GM12875 (cell line): ENCODE measurements around the gene EIF1AX.
A peak's percentile ranks its signal among the peaks of the same experiment; 100 is the strongest.

Experiments
- H3K4me3 ChIP-seq: one replicate; pipeline ENCODE4 v1.5.1; 2011; ENCODE audit warnings: low read depth, low read length, control low read depth
- TF ChIP-seq, protein P1 (sequence below): IDR thresholded peaks from 2 replicates; pipeline ENCODE4 v1.5.1; 2011; ENCODE audit warnings: low read depth, mild to moderate bottlenecking, control low read depth, inconsistent platforms, low read length, moderate library complexity, borderline replicate concordance; ENCODE audit not compliant: insufficient read depth

Gene EIF1AX

GRCh38 chrX:20143111-20143510 lies 1.5 kb upstream of the EIF1AX start:
- H3K4me3 ChIP-seq: no peak overlapping the region
- TF ChIP-seq, protein P1, sequence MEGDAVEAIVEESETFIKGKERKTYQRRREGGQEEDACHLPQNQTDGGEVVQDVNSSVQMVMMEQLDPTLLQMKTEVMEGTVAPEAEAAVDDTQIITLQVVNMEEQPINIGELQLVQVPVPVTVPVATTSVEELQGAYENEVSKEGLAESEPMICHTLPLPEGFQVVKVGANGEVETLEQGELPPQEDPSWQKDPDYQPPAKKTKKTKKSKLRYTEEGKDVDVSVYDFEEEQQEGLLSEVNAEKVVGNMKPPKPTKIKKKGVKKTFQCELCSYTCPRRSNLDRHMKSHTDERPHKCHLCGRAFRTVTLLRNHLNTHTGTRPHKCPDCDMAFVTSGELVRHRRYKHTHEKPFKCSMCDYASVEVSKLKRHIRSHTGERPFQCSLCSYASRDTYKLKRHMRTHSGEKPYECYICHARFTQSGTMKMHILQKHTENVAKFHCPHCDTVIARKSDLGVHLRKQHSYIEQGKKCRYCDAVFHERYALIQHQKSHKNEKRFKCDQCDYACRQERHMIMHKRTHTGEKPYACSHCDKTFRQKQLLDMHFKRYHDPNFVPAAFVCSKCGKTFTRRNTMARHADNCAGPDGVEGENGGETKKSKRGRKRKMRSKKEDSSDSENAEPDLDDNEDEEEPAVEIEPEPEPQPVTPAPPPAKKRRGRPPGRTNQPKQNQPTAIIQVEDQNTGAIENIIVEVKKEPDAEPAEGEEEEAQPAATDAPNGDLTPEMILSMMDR: no peak

DNA sequence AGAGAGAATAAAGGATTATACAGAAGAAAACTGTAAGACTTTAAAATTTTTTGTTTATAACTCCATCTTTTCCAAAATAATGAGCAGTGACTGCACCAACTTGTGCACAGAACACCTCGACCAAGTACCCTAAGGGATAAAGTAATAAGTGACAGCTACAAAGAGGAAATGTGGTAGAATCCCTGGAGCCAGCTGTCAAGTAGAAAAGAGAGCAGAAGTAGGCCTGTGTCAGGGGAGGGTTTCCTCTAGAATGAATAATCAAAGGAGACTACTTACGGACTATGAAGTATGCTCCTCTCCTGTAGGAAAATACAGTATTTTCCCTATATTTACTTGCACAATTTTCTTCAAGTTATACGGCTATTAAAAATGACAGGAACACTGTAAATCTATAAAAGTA lies 1.2 kb downstream of the EIF1AX start:
- TF ChIP-seq, protein P1: no peak

GRCh38 chrX:20139966-20140365 lies 1.7 kb downstream of the EIF1AX start:
- H3K4me3 ChIP-seq: peak overlapping the region; percentile 97

More for the DNA sequence above, 1.2 kb downstream of the EIF1AX start:
- H3K4me3 ChIP-seq: peak overlapping the region; percentile 97

DNA sequence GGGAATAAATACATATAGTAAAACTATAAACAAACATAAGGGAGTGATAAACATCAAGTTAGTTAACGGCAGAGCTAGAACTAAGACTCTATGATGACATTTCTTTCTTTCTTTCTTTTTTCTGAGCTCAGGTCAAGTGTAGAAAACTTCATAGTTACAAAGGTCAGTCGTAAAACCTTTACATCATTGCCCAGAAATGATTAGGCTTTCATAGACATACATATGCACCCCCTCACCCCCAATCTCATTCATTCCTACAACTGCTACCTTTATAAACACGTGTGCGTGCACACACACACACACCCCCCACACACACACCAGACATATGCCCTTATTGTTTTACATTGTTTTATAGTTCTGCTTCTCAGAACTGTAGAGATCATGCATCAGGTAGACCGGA lies 5.7 kb downstream of the EIF1AX start:
- no peak overlapping the region for H3K4me3 ChIP-seq
- TF ChIP-seq, protein P1: no peak

More at GRCh38 chrX:20139966-20140365, 1.7 kb downstream of the EIF1AX start:
- TF ChIP-seq, protein P1: no peak

- no peak overlapping the region for H3K4me3 ChIP-seq
- TF ChIP-seq, protein P1: no peak
Observed at GRCh38 chrX:20132666-20133065, 9.0 kb downstream of the EIF1AX start.

DNA sequence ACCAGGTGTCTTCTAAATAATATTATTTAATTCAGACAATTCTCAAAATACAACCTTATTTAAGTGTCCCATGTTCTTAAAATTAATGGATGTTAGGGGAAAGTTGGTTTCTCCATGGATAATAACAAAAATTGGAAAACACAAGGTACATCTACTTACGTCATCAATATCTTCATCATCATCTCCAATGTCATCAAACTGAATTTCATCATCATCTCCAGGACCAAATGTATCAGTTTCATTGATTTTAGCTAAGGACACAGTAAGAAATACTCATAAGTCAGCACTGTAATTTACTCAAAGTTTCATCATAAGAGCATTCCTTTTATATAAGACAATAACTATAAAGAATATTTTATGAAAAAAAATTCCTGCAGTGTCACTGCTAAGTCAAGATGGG lies 11.3 kb downstream of the EIF1AX start:
- H3K4me3 ChIP-seq: no peak overlapping the region
- TF ChIP-seq, protein P1: no peak

- H3K4me3 ChIP-seq: no peak overlapping the region
- TF ChIP-seq, protein P1: no peak
Observed at GRCh38 chrX:20129547-20129946, 12.1 kb downstream of the EIF1AX start.
